SK-N-MC (cell line): ENCODE results near the gene MCC.

Experiments used
- EZH2 ChIP-seq: fragments of 200-600 bp; sonication (generic); IDR thresholded peaks from one replicate; pipeline ENCODE4 v1.6.1; 2017; ENCODE audit warnings: antibody characterized with exemption
- FOXP2 ChIP-seq: optimal IDR thresholded peaks from 2 replicates; pipeline ENCODE3; 2011; ENCODE audit warnings: mild to moderate bottlenecking, moderate library complexity; ENCODE audit not compliant: insufficient read depth; ENCODE audit errors: extremely low read length, control extremely low read depth
- POLR2AphosphoS5 ChIP-seq: IDR thresholded peaks from 2 replicates; pipeline ENCODE4 v1.6.1; 2012; ENCODE audit warnings: mild to moderate bottlenecking, low read depth, low read length, borderline replicate concordance

- TF ChIP-seq POLR2AphosphoS5 (no peak), EZH2 (no peak), FOXP2 (no peak)
Measured at GRCh38 chr5:113364466-113364865, 123.8 kb downstream of the MCC start.
